Left hindlimb (tissue), 1 donor: ENCODE data around the gene SNAPC3.
"Not testable (repeated sequence)": the region's sequence is repeated elsewhere in the genome, so short reads cannot be mapped to it uniquely, and the experiment has no call there.

ENCODE experiments used
- DNase-seq: peaks from one replicate; pipeline ENCODE4 v3.0.0-alpha.2; 2018

The SNAPC3 gene

DNA sequence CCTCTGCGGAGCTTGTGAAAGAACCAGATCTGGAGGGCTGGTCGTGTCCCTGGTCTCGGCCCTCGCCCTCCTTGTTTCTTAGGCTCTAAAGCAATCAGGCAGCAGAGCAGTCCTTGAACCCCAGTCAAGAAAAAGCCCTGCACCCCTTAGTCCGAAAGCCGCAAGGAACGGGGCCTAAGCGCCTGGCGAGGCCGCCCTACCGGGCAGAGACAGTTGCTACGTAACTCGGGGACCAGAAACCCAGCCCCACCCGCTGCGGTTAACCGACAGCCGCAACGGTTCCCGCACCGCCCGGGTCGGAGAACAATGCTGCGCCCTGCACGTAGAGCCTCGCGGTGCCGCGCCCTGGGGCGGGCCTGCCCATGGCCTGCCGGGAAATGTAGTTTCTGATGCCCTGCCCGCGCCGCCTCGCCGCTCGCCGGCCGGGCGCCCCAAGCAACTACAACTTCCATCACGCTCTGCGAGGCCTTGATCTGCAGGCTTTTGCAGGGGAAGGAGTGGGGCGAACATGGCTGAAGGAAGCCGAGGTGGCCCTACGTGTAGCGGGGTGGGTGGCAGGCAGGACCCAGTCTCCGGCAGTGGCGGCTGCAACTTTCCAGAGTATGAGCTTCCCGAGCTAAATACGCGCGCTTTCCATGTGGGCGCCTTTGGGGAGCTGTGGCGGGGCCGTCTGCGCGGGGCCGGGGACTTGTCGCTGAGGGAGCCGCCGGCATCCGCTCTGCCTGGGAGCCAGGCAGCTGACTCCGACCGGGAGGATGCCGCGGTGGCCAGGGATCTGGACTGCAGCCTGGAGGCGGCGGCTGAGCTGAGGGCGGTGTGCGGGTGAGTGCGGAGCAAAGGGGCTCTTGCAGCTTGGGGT, at the start of gene SNAPC3:
TSS of gene SNAPC3 (plus strand) at position 505 of the 859 bp plus-strand sequence. CDS start at position 509, 4 bp downstream.
- DNase-seq = peak; percentile 97

DNA sequence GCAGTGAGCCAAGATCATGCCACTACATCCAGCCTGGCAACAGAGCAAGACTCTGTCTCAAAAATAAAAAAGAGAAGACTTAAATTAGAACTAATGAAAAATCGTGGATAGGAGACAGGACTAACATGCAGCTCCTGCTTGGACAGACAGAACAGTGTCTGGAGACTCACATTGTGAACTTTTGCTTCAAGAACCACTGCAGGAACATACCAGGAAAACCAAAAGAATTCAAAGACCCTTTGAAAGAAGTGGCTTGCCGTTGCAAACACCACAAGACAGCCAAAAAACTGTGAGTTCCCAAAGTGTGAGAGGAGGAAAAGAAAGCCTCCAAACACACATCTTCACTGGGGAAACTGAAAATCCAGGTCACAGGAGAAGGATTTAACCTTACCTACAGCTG, 48.8 kb upstream of the SNAPC3 start:
- DNase-seq = no peak

DNA sequence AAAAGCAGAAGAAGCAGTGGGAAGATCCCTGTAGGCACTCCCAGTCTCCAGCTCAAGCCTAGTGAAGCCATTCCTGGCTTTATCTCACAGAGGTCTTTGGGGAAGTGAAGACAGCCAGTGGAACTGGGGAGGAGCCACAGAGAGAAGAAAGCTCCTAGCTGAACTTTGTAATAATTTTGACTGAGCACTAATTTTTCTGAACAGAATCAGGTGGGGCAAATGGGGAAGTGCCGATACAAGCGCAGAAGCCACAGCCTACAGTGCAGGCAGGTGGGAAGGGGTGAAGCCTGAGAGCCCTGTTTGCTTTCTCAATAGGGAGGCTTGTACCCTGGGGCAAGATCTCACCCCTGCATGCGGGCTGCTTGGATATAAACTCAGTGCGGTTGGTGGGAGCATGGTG, 48.4 kb upstream of the SNAPC3 start:
- DNase-seq = no peak

DNA sequence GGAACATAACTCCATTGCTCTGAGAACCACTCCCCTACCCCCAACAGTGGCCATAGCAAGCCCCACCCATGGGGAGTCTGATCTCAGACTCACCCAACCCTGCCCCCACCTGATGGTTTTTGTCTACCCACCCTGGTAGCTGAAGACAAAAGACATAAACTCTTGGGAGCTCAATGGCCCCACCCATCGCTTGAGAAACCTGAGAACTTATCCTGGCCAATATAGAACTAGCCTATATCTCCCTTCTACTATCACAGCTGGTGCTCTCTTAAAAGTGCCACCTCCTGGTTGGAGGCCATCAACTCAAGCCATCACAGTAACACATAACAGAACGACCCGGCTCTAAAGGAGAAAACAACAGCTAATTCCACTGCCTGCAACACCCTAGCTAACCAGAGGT, 47.9 kb upstream of the SNAPC3 start:
- DNase-seq = no peak

DNA sequence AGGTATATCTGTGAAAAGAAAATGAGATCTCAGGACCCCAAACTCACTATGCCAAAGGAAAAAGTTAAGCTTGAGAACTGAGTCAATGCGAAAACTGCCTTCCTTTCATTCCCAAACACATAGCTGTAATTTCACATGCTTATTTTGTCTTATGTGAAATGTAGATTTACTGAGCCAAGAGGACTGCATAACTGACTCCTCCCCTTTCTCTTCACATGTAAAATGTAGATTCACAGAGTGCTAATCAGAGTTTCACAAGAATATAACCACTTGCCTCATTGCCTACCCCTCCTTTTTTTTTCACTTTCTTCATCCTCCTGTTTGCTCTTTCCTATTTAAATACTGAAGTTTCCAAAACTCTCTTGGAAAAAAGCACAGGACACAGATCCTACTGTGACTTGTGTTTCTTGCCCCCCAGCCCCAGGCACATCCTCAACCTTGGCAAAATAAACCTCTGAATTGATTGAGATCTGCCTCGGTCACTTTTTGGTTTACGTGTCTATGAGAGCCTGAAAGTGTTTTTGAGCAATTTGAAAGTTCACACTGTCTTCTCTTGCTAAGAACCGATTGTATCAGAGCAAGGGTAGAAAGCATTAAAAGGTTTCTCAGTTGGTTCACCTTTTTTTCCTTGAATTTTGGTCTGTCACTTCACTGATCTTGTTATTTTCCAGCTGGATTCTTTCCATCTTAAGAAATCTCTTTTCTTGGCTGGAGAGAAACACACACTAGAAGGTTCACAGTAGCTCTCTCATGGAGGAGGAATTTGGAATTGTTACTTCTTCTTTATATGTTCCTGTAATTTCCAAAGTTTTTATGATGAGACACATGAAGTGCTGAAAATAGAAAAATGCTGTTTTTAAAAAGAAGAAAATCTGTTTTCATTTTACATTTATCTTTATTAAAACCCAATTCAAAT, 44.8 kb upstream of the SNAPC3 start:
- DNase-seq = no peak

DNA sequence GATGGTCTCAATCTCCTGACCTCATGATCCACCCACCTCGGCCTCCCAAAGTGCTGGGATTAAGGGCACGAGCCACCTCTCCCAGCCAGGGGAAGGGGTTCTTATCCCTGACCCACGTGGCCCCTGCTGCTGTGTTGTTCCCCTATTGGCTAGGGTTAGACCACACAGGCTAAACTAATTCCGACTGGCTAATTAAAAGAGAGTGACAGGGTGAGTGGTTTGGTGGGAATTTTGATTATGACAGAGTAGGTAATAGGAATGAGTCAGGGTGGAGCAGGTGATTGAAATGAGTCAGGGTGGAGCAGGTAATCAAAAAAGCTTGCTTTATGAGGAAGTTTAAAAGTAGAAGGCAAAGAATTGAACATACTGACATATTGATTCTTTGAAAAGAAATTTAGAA, 43.4 kb upstream of the SNAPC3 start:
- not testable (repeated sequence) for DNase-seq

DNA sequence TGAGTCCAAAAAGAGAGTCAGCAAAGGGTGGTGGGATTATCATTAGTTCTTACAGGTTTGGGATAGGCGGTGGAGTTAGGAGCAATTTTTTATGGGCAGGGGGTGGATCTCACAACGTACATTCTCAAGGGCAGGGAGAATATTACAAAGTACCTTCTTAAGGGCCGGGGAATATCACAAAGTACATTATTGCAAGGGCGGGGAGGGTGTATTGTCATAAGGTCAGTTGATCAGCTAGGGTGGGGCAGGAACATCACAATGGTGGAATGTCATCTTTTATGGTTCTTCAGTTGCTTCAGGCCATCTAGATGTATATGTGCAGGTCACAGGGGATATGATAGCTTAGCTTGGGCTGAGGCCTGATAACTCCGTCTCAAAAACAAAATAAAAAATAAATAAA, 42.8 kb upstream of the SNAPC3 start:
- not testable (repeated sequence) for DNase-seq

DNA sequence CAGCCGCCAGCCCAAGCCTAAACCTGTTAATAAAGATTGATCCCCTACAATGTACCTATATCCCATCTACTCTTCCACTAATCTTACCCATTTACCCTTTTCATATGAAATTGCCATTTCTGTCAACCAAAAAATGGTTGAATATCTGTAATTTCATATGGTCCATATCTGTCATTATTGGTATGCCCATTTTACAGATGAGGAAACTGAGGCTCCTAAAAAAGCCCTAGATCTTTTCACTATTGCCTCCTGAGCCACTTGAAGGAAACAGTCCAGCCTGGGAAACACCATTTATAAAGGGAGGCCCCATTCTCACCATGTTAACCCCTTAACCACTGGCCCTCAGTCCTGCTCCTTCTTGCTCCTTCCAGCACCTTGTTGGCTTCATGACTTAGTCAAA, 41.2 kb upstream of the SNAPC3 start:
- no peak for DNase-seq

DNA sequence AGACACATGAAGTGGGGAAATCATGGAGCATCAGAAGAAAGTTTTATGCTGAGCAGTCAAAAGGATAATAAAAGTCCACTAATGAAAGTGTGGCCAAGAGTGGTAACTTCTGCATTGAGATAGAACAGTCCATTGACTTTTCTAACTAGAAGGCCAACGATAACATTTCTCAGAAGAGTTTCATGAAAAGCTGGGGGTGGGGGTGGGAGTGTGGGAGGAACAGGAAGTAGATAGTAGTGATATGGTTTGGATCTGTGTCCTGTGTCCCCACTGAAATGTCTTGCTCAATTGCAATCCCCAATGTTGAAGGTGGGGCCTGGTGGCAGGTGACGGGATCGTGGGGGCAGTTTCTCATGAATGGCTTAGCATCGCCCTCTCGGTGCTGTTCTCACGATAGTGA, 36.2 kb upstream of the SNAPC3 start:
- DNase-seq = no peak

DNA sequence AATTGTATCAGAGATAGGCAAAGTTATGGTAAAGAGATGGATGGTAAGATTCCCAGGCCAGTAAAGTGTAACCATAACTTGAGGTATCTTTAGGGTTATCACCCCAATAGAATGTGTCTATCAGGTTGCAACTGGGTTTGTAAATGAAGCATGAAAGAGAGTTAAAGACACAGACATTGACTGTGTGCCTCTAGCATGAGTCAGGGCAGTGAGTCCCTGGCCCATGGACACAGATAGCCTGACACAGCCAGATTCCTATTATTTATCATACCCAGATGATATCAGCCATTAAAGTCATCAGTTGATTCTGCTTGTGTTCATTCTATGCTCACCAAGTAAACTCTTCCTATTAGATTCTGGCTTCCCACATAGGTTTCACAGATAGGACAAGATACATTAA, 33.5 kb upstream of the SNAPC3 start:
- DNase-seq = no peak

DNA sequence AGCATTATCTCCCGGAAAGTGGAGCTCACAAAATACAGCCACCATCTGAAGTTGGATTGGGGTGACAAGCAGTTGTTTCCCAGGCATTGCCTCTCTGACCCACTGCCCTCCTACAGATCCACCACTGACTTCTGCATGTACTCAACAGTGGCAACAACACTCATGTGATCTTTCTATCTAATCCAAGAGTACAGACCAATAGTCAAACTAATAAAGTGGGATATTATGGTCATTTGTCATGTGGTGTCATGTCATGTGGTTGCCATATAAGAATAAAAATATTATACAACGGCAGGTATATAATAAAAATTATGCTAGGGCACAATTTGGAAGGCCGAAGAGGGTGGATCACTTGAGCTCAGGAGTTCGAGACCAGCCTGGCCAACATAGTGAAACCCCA, 33.0 kb upstream of the SNAPC3 start:
- DNase-seq = no peak

DNA sequence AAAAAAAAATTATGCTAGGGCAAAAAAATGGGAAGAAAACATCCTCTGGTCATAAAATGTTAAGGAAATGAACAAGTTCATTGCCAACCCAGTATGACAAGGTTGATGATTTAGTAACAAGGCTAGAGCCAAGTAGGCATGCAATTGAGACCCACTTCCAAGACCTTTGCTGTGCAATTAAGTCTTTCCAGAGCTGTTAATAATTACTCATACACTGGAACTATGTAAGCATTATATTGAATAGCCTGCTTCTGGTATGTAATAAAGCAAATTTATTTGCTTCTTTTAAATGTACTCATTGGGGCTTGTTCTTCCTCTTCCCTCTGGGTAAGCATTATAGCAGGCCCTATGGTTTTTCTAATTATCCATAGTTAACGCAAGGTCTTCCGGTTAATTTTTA, 32.5 kb upstream of the SNAPC3 start:
- no peak for DNase-seq

DNA sequence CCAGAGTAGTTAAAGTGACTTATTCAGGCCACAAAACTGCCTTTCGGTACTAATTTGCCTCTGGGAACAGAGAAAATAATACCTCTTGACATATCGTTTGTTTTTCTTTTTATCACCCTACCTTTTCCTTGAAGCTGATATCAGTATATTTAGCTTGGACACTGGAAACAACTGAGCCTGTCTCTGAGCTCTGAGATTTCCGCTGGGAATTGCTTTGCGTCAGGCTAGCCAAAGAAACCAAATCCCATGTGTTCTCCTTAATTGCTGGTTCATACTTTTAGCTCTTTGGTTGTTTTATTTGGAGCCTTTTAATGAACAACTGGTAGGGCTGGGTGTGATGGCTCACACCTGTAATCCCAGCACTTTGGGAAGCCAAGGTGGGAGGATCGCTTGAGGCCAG, 30.3 kb upstream of the SNAPC3 start:
- no peak for DNase-seq

DNA sequence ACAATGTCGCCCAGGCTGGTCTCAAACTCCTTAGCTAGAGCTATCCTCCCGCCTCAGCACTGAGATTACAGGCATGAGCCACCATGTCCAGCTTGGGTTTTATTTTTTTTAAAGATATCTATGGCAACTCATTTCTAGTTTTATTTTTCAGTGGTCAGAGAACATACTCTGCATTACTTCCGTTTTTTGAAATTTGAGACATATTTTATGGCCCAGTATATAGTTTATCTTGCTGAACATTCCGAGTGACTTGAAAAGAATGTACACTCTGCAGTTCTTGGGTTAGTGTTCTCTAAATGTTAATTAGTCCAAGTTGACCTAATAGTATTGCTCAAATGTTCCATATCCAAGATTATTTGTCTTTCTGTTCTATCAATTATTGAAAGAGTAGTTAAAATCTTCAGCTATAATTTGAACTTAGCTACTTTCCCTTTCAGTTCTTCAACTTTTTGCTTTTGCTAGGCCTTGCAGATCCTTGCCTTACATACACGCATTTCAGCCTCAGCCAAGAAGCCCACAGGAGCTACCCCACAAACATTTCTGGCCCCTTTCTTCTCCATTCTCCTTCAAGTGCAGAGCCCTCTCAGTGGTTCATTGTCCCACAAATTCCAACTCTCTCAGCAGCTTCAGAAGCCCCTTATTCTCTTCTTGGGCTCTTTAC, 22.3 kb upstream of the SNAPC3 start:
- no peak for DNase-seq

DNA sequence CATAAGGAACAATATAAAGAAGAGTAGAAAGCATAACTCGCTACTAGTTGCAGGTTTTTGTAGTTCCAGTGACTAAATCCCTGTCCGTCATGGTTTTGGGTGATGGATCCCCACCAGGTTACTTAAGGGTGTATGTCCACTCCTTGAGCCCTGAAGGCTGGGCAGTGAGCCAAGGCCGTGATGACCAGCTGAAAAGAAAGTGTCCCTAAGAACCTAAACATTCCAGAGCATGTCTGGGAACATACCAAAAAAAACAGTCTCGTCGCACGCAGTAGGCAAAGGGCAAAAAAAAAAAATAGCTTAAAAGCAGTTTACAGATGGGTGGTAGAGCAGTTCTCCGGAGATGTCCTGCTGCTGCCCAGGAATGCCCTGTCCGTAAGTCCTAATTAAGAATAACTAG, 21.4 kb upstream of the SNAPC3 start:
- DNase-seq = no peak

DNA sequence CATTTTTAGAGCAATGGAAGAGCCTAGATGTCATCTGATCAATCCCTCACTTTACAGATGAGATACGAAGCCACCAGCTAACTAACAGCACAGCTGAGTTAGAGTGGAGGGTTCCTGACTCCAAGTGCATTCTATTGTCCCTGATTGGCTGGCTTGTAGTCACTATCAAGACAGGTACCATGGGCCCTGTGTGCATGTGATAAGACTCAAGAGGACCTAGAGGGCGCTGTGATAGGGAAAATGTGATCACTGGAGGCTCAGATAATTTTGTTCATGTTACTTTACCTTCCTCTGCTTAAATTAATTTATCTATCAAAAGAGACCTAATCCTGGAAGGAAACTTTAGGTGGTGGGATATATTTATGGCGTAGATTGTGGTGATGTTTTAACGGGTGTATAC, 19.5 kb upstream of the SNAPC3 start:
- no peak for DNase-seq

DNA sequence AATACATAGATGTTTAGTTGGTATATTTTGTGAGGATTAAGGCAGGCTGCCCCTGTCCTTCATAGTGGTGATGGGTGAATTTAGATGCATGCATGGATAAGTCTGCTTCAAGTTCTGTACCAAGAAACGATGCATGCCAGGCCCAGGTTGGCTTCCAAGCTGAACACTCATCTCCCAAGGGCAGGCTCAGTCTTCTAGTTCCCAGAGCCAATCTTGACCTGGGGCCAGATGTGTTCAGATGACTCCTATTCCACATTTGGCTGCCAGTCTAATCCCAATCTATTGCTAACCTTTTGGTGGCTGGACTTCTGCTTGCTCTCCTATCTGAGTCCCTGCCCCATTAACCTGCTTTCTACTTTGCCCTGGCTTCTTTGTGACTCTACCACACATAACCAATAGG, 18.5 kb upstream of the SNAPC3 start:
- no peak for DNase-seq

DNA sequence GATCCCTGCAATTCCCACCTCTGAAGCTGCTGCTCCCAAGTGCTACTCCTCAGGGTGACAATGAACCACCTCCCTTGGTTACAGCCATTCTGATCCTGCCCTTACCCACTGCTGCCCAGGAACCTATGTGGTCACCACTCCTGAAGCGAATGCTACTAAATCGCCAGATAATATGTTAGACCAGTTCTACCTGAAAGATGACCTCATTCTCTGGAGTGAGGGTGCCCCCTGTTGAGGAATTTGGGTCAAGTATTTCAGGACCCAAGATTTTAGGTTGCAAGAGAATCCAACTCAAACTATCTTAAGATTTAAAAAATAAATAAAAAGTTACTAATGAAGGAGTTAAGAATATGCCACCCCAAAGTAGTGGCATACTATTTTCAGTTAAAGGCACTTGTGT, 5.8 kb upstream of the SNAPC3 start:
- DNase-seq = no peak

DNA sequence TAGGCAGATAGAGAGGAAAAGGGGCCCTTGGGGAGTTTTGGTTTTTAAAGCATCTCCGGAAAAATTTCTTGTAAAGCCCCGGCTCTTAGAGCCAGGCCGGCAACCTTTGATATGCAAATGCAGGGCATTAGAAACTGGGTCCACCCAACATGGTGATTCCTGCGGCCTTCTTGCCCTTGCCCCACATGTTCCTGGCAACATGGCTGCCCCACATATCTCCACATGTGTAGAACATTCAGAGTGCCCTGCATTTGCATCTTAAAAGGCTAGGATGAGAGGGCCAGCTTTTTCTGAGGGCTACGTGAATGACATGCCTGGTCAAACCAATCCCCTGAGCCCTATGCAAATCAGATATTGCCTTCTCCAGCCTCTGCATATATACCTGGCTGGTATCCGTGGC, 5.0 kb upstream of the SNAPC3 start:
- DNase-seq = no peak

DNA sequence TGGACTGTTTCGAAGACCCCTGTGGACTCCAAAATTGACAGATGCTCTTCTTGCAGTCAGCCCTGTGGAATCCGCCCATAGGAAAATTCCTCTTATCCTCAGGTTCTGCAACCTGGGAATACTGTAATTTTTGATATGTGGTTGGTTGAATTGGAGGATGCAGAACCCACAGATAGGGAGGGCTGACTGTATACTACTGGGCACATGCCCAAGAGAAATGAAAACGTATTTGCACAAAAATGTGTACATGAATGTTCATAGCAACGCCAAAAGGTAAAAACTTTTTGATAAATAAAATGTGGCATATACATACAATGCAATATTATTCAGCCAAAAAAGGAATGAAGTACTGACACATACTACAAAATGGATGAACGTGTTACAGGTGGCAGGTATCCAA, 1.9 kb upstream of the SNAPC3 start:
- DNase-seq = no peak

DNA sequence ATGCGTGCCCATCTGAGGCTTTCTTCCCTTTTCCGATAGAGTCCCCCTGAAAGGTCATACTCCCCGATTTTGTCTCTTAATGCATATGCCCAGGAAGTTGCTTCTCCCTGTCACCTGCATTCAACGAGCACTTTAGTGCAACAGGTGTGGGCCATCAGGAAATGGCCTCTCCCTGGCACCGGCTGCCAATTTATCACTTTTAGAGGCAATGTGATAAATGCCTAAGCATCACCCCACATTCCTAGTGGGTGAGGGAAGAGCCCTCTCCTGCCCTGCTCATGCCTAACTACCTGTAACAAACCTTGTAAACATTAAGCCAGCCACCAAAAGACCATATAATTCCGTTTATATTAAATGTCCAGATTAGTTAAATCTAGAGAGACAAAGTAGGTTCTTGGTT, 1.1 kb upstream of the SNAPC3 start:
- DNase-seq = no peak

DNA sequence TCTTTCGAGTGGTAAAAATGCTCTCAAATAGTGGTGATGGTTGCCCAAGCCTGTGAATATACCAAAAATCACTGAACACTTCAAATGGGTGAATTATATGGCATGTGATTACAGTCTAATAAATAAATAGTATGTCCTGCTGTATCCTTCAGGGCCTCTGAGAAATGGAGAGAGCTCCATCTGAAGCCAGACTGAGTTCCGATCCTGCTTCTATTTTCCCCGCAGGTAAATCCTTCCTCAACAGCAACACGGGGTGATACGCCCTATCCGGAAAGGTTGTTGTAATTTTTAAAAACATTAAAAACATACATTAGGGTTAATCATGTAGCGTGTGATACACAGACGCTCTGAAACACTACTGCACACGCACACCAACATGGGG, 695 bp upstream of the SNAPC3 start:
- DNase-seq = no peak

DNA sequence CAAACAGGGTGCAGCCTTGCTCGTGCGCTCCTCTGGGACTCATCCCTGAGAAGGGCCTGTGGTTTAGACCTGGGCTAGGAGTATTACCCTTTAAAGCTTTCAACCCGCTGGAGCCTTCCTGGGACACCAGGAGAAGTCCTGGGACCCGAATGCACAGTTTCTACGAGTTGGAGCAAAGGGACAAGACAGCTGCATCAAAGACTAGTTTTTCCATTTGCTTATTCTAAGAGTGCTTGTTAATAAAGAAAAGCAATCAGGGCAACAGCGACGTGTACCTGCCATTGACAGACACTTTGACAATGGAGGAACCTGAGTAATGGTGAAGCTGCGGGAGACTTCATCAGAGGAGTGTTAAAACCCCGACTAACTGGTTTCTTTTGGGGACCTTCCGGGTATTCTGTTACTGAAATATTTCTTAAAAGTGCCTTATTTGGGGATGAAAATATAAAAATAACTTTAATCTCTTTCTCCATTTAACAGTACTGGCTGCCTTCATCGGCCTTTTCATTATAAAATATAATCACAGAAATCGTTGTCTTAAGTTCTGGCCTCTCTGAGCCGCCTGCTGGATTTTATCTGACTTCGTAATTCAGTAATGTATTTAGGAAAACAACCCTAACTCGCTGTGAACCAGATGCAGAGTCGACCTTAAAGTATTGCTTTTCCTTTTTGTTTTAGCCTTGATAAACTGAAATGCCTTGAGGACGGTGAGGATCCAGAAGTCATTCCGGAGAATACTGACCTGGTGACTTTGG, 732 bp downstream of the SNAPC3 start:
- DNase-seq = no peak
